Stimulated activated CD8-positive, alpha-beta memory T cell treated with anti-CD3 and anti-CD28 coated beads, Interleukin-15, amount 100 ng/mL, for 48 hours (primary cell): ENCODE data around the gene PHLDA2.

Experiments
- DNase-seq, 2 donors: peaks; one replicate each; pipeline ENCODE4 v3.0.0-alpha.2; 2020; ENCODE audit warnings: low read depth in 2 of 2

The PHLDA2 gene

GRCh38 chr11:2882396-2883110, 46.7 kb downstream of the PHLDA2 start:
- DNase-seq = no peak

DNA sequence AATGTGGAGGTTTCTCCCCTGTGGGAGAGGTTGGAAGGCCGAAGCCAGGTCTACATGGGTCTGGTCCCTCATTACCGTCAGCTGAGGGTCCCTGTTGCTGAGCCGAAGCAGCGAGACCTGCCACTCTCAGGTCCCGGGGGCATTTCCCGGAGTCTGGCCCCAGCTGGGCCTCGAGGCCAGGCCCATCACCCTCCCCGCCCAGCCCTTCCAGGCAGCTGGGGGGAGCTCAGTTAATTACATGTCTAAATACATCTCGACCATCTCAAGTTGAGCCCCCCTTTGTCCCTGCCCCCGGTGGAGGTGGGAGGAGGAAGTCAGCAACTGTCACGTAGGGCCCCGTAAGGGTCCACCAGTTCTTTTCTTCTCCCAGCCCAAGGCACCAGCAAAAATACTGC, 47.2 kb downstream of the PHLDA2 start:
- no peak for DNase-seq

DNA sequence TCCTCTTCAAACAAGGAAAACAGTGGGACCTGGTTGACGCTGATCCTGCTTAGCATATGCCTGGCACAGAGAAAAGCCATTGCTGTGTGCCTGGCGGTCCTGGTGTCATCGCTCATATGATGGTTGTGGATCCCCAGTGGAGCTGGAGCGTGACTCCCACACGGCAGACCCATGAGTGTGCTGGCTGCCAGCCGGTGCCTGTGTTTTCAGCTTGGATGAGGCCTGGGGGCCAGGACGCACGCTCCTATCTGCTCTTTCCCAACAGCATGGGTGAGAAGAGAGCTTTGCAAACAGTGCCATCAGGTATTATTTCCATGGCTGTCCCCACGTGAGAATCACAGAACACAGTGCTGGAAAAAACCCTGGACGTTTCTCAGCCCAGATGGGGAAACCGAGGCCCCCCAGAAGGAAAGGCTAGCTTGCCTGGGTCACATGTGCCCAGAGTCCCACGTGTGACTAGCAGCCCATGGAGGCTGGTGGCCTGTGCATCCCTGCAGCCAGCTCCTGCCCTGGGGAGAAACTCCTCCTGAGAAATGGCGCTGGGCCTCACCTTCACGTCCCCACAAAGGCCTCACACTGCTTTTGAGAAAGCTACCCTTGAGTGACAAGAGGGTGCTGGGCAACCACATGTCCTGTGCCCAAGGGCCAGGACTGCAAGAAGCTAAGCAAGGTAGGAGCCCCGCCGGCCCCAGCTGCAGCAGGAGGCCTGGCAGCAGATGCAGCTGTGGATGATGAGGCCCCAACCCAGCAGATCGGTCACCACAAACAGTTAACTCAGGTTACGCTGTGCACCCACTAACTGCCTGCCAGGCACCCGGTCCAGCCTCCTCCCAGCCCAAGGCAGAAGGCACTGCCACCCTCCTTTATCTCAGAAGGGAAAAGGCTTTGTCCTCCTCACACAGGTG, 47.9 kb downstream of the PHLDA2 start:
- DNase-seq = no peak

GRCh38 chr11:2880646-2881045, 48.6 kb downstream of the PHLDA2 start:
- no peak for DNase-seq

- DNase-seq = no peak
Observed at GRCh38 chr11:2878782-2879181, 50.4 kb downstream of the PHLDA2 start.
